Measurements from ENCODE around the gene ATP8B1. TPM values are rescaled to one million over a fixed set of nuclear protein-coding genes. Genes with fewer than 3 reads are reported as not detected.
"Not testable (repeated sequence)": the region's sequence is repeated elsewhere in the genome, so short reads cannot be mapped to it uniquely, and the experiment has no call there.

Gene ATP8B1
- total RNA-seq, 1 donor from 2014 or later, result 125 TPM

GRCh38 chr18:57727952-57728807 is 74.9 kb downstream of the ATP8B1 start:
- DNase-seq (ENCODE audit: low spot score), result no peak

- not testable (repeated sequence) for DNase-seq (ENCODE audit: low spot score)
These were observed 83.7 kb downstream of the ATP8B1 start for GRCh38 chr18:57719211-57719935.

GRCh38 chr18:57716549-57716948 is 86.6 kb downstream of the ATP8B1 start:
- DNase-seq (ENCODE audit: low spot score), result no peak

- DNase-seq (ENCODE audit: low spot score), result no peak
These were observed 87.4 kb downstream of the ATP8B1 start for GRCh38 chr18:57715671-57716070.

GRCh38 chr18:57715073-57715472 is 88.0 kb downstream of the ATP8B1 start:
- DNase-seq (ENCODE audit: low spot score), result no peak

- DNase-seq (ENCODE audit: low spot score), result no peak
These were observed 92.9 kb downstream of the ATP8B1 start for GRCh38 chr18:57710226-57710625.

- DNase-seq (ENCODE audit: low spot score), result no peak
These were observed 93.8 kb downstream of the ATP8B1 start for GRCh38 chr18:57709335-57709734.

- DNase-seq (ENCODE audit: low spot score), result no peak
These were observed 94.8 kb downstream of the ATP8B1 start for GRCh38 chr18:57708288-57708687.

GRCh38 chr18:57705832-57706595 is 97.1 kb downstream of the ATP8B1 start:
- no peak for DNase-seq (ENCODE audit: low spot score)

- DNase-seq (ENCODE audit: low spot score), result no peak
These were observed 98.1 kb downstream of the ATP8B1 start for GRCh38 chr18:57705011-57705410.

GRCh38 chr18:57698571-57699276 is 104.4 kb downstream of the ATP8B1 start:
- no peak for DNase-seq (ENCODE audit: low spot score)

GRCh38 chr18:57697426-57697825 is 105.7 kb downstream of the ATP8B1 start:
- no peak for DNase-seq (ENCODE audit: low spot score)

- DNase-seq (ENCODE audit: low spot score), result no peak
These were observed 106.8 kb downstream of the ATP8B1 start for GRCh38 chr18:57696271-57696670.

GRCh38 chr18:57691363-57691762 is 111.8 kb downstream of the ATP8B1 start:
- peak; percentile 39 for DNase-seq (ENCODE audit: low spot score)

GRCh38 chr18:57687970-57688369 is 115.1 kb downstream of the ATP8B1 start:
- no peak for DNase-seq (ENCODE audit: low spot score)

- DNase-seq (ENCODE audit: low spot score), result no peak
These were observed 119.6 kb downstream of the ATP8B1 start for GRCh38 chr18:57683470-57683869.

GRCh38 chr18:57677262-57678211 is 125.6 kb downstream of the ATP8B1 start:
- no peak for DNase-seq (ENCODE audit: low spot score)

- DNase-seq (ENCODE audit: low spot score), result no peak
These were observed 128.2 kb downstream of the ATP8B1 start for GRCh38 chr18:57674891-57675290.

GRCh38 chr18:57670046-57670445 is 133.1 kb downstream of the ATP8B1 start:
- no peak for DNase-seq (ENCODE audit: low spot score)

GRCh38 chr18:57668021-57668420 is 135.1 kb downstream of the ATP8B1 start:
- DNase-seq (ENCODE audit: low spot score), result no peak
